ENCODE measurements around the gene MSRB3. TPM values are rescaled to one million over a fixed set of nuclear protein-coding genes. Genes with fewer than 3 reads are reported as not detected.
A peak's percentile ranks its signal among the peaks of the same experiment; 100 is the strongest.
"Not testable (repeated sequence)": the region's sequence is repeated elsewhere in the genome, so short reads cannot be mapped to it uniquely, and the experiment has no call there.

MSRB3 gene
- total RNA-seq, 4 donors from 2014 or later, result 219 to 336 (median 299) TPM

GRCh38 chr12:65276916-65277530, 1.5 kb upstream of the MSRB3 start:
- TF ChIP-seq EP300 (IDR thresholded peaks at IDR 0.05) (no peak), CTCF (IDR thresholded peaks at IDR 0.05) (no peak), POLR2A (IDR thresholded peaks at IDR 0.05) (no peak), POLR2AphosphoS5 (IDR thresholded peaks at IDR 0.05) (no peak)
- no peak for ATAC-seq
- 56 to 63% methylated on average over 3 of the region's 3 CpGs for WGBS, 2 donors (ENCODE audit: low coverage in 1 of 2)
- Histone ChIP-seq H3K4me3 (no peak overlapping the region), H3K27me3 (no peaks in the 10 kb centered on the region), H3K9me3 (no peaks in the 10 kb centered on the region), H3K27ac (peak overlapping the region in 1 of 4 donors; percentile 98), H3K4me1 (peaks cover 5 to 36% (median 20%) of the 10 kb centered on the region in 3 donors), H3K36me3 (no peaks in the 10 kb centered on the region)

GRCh38 chr12:65277994-65278575, 398 bp upstream of the MSRB3 start:
- WGBS, 2 donors (ENCODE audit: low coverage in 1 of 2), result 6 to 25% methylated on average over 11 to 13 of the region's 23 CpGs
- TF ChIP-seq EP300 (IDR thresholded peaks at IDR 0.05), result no peak
- no peak for TF ChIP-seq POLR2AphosphoS5 (IDR thresholded peaks at IDR 0.05)
- no peak for TF ChIP-seq POLR2A (IDR thresholded peaks at IDR 0.05)
- Histone ChIP-seq H3K27ac (peak overlapping the region; percentile 95 to 100 (median 98)), H3K4me1 (peaks cover 5 to 46% (median 20%) of the 10 kb centered on the region in 3 donors), H3K4me3 (peak overlapping the region; percentile 89 to 90), H3K36me3 (no peaks in the 10 kb centered on the region), H3K9me3 (no peaks in the 10 kb centered on the region), H3K27me3 (no peaks in the 10 kb centered on the region)
- peak; percentile 1 for ATAC-seq

GRCh38 chr12:65279369-65280112, 1.1 kb downstream of the MSRB3 start:
- H3K27ac ChIP-seq, result peak overlapping the region; percentile 95 to 100 (median 98)
- WGBS, 2 donors (ENCODE audit: low coverage in 1 of 2), result 6 to 18% methylated on average over 10 to 12 of the region's 23 CpGs
- peaks cover 7 to 60% (median 20%) of the 10 kb centered on the region in 3 donors for H3K4me1 ChIP-seq
- no peak for TF ChIP-seq POLR2AphosphoS5 (IDR thresholded peaks at IDR 0.05)
- TF ChIP-seq POLR2A (IDR thresholded peaks at IDR 0.05), result no peak
- no peak for TF ChIP-seq CTCF (IDR thresholded peaks at IDR 0.05)
- no peak for TF ChIP-seq EP300 (IDR thresholded peaks at IDR 0.05)
- ATAC-seq, result peak; percentile 62
- H3K27me3 ChIP-seq, result no peaks in the 10 kb centered on the region
- no peaks in the 10 kb centered on the region for H3K36me3 ChIP-seq
- no peaks in the 10 kb centered on the region for H3K9me3 ChIP-seq
- H3K4me3 ChIP-seq, result peak overlapping the region; percentile 89 to 90

GRCh38 chr12:65280306-65280705, 1.8 kb downstream of the MSRB3 start:
- H3K27ac ChIP-seq, result no peak overlapping the region
- no peaks in the 10 kb centered on the region for H3K9me3 ChIP-seq
- 26 to 32% methylated on average over 3 of the region's 3 CpGs for WGBS, 2 donors (ENCODE audit: low coverage in 1 of 2)
- peaks cover 0 to 4% of the 10 kb centered on the region in 2 donors for H3K36me3 ChIP-seq
- ATAC-seq, result no peak
- H3K4me3 ChIP-seq, result peak overlapping the region; percentile 89 to 90
- no peaks in the 10 kb centered on the region for H3K27me3 ChIP-seq
- peaks cover 7 to 60% (median 20%) of the 10 kb centered on the region in 3 donors for H3K4me1 ChIP-seq
- TF ChIP-seq POLR2A (IDR thresholded peaks at IDR 0.05), result no peak
- no peak for TF ChIP-seq EP300 (IDR thresholded peaks at IDR 0.05)
- no peak for TF ChIP-seq POLR2AphosphoS5 (IDR thresholded peaks at IDR 0.05)
- no peak for TF ChIP-seq CTCF (IDR thresholded peaks at IDR 0.05)

GRCh38 chr12:65282840-65283239, 4.4 kb downstream of the MSRB3 start:
- H3K4me1 ChIP-seq, result peaks cover 7 to 82% (median 17%) of the 10 kb centered on the region in 3 donors
- peaks cover 0 to 4% of the 10 kb centered on the region in 2 donors for H3K36me3 ChIP-seq
- no peaks in the 10 kb centered on the region for H3K9me3 ChIP-seq
- H3K27ac ChIP-seq, result no peak overlapping the region
- 20 to 71% methylated on average over 1 of the region's 1 CpG for WGBS, 2 donors (ENCODE audit: low coverage in 1 of 2)
- no peak overlapping the region for H3K4me3 ChIP-seq
- no peaks in the 10 kb centered on the region for H3K27me3 ChIP-seq
- ATAC-seq, result no peak
- no peak for TF ChIP-seq POLR2A (IDR thresholded peaks at IDR 0.05)

GRCh38 chr12:65285532-65285931, 7.0 kb downstream of the MSRB3 start:
- not testable (repeated sequence) for H3K9me3 ChIP-seq, H3K36me3 ChIP-seq, H3K27ac ChIP-seq, ATAC-seq, H3K4me3 ChIP-seq, H3K27me3 ChIP-seq
- WGBS, 2 donors (ENCODE audit: low coverage in 1 of 2), result 83 to 89% methylated on average over 4 to 6 of the region's 7 CpGs
- H3K4me1 ChIP-seq, result peaks cover 6 to 69% (median 9%) of the 10 kb centered on the region in 3 donors

Measured in gastroesophageal sphincter (tissue), 4 donors.